ENCODE measurements around the gene MAP3K1. TPM values are rescaled to one million over a fixed set of nuclear protein-coding genes. Genes with fewer than 3 reads are reported as not detected.
A peak's percentile ranks its signal among the peaks of the same experiment; 100 is the strongest.

Gene MAP3K1
- total RNA-seq, 1 donor from 2014 or later: 27.5 TPM

- Mint-ChIP-seq H3K27ac (ENCODE audit: unreplicated experiment) (peak overlapping the region; percentile 62), H3K27me3 (ENCODE audit: unreplicated experiment) (no peaks in the 10 kb centered on the region), H3K4me3 (ENCODE audit: unreplicated experiment) (no peak overlapping the region), H3K9me3 (ENCODE audit: unreplicated experiment) (no peaks in the 10 kb centered on the region), H3K36me3 (ENCODE audit: low read depth, unreplicated experiment) (no peaks in the 10 kb centered on the region), H3K4me1 (ENCODE audit: unreplicated experiment) (peaks cover 52% of the 10 kb centered on the region)
- TF ChIP-seq CTCF (IDR thresholded peaks at IDR 0.05; ENCODE audit: unreplicated experiment): no peak
- no peak for DNase-seq (ENCODE audit: low spot score)
Measured at GRCh38 chr5:56851258-56851941, 36.1 kb downstream of the MAP3K1 start.

DNA sequence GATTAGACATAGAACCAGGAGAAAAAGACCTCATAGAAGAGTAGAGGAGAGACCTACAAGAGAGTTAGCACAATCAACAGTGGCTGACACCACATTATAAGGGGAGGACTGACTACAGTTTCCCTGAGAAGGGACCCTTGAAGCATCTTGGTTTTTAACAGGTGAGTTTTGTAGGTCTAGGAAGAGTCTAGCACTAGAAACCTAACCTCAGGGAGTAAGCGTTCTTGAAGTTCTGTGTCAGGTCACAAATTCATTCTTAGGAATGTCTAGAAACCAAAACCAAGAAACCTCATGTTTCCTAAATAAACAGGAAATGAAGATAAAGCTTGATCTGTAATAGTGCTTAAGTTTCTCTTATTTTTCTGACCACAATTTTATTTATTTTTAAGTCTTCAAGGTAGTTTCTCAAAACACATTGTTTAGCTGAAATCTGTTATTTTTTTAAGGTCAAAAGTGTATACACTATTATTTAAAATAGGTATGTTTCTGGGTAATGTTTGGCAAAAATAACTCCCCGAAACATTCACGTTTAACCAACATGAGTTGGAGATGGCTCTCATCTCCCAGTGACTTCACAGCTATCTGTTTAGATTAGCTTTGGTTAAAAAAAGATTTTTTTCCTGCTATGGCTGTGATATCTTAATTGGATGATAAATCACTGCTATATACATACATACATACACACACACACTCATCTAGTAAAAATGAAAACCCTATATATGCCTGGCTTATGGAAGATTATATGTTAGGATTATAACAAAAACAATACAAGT is 37.1 kb downstream of the MAP3K1 start:
- no peak for TF ChIP-seq CTCF (IDR thresholded peaks at IDR 0.05; ENCODE audit: unreplicated experiment)
- H3K36me3 Mint-ChIP-seq (ENCODE audit: low read depth, unreplicated experiment): no peaks in the 10 kb centered on the region
- H3K27ac Mint-ChIP-seq (ENCODE audit: unreplicated experiment): peak overlapping the region; percentile 40
- H3K4me1 Mint-ChIP-seq (ENCODE audit: unreplicated experiment): peaks cover 51% of the 10 kb centered on the region
- no peak overlapping the region for H3K4me3 Mint-ChIP-seq (ENCODE audit: unreplicated experiment)
- H3K9me3 Mint-ChIP-seq (ENCODE audit: unreplicated experiment): no peaks in the 10 kb centered on the region
- H3K27me3 Mint-ChIP-seq (ENCODE audit: unreplicated experiment): no peaks in the 10 kb centered on the region
- DNase-seq (ENCODE audit: low spot score): no peak

GRCh38 chr5:56853698-56854097 is 38.3 kb downstream of the MAP3K1 start:
- no peaks in the 10 kb centered on the region for H3K27me3 Mint-ChIP-seq (ENCODE audit: unreplicated experiment)
- peaks cover 43% of the 10 kb centered on the region for H3K4me1 Mint-ChIP-seq (ENCODE audit: unreplicated experiment)
- H3K4me3 Mint-ChIP-seq (ENCODE audit: unreplicated experiment): no peak overlapping the region
- TF ChIP-seq CTCF (IDR thresholded peaks at IDR 0.05; ENCODE audit: unreplicated experiment): no peak
- no peak for DNase-seq (ENCODE audit: low spot score)
- peak overlapping the region; percentile 13 for H3K27ac Mint-ChIP-seq (ENCODE audit: unreplicated experiment)
- no peaks in the 10 kb centered on the region for H3K36me3 Mint-ChIP-seq (ENCODE audit: low read depth, unreplicated experiment)
- no peaks in the 10 kb centered on the region for H3K9me3 Mint-ChIP-seq (ENCODE audit: unreplicated experiment)

- H3K36me3 Mint-ChIP-seq (ENCODE audit: low read depth, unreplicated experiment): no peaks in the 10 kb centered on the region
- no peak for DNase-seq (ENCODE audit: low spot score)
- no peak overlapping the region for H3K4me3 Mint-ChIP-seq (ENCODE audit: unreplicated experiment)
- no peaks in the 10 kb centered on the region for H3K27me3 Mint-ChIP-seq (ENCODE audit: unreplicated experiment)
- TF ChIP-seq CTCF (IDR thresholded peaks at IDR 0.05; ENCODE audit: unreplicated experiment): no peak
- peaks cover 37% of the 10 kb centered on the region for H3K4me1 Mint-ChIP-seq (ENCODE audit: unreplicated experiment)
- no peaks in the 10 kb centered on the region for H3K9me3 Mint-ChIP-seq (ENCODE audit: unreplicated experiment)
- H3K27ac Mint-ChIP-seq (ENCODE audit: unreplicated experiment): peak overlapping the region; percentile 90
Measured at GRCh38 chr5:56854920-56855319, 39.6 kb downstream of the MAP3K1 start.

Data from endothelial cell (in vitro differentiated cells).